Hematopoietic multipotent progenitor cell (in vitro differentiated cells): Measurements from ENCODE around the gene NPAT. TPM values are rescaled to one million over a fixed set of nuclear protein-coding genes. Genes with fewer than 3 reads are reported as not detected.
A peak's percentile ranks its signal among the peaks of the same experiment; 100 is the strongest.
"Not testable (repeated sequence)": the region's sequence is repeated elsewhere in the genome, so short reads cannot be mapped to it uniquely, and the experiment has no call there.

ENCODE experiments used
- DNase-seq, 3 donors: peaks; one replicate each; pipeline ENCODE4 v3.0.0-alpha.2; 2011 to 2015; ENCODE audit warnings: low read depth in 2 of 3, low spot score in 2 of 3
- total RNA-seq: library from RNA; depleted of rRNA; stranded (reverse); fragments of >200 nt; gene quantifications from one replicate; pipeline ENCODE4 v1.2.3, GENCODE V29; 2012

The NPAT gene
- total RNA-seq, 1 donor, result 10.8 TPM

DNA sequence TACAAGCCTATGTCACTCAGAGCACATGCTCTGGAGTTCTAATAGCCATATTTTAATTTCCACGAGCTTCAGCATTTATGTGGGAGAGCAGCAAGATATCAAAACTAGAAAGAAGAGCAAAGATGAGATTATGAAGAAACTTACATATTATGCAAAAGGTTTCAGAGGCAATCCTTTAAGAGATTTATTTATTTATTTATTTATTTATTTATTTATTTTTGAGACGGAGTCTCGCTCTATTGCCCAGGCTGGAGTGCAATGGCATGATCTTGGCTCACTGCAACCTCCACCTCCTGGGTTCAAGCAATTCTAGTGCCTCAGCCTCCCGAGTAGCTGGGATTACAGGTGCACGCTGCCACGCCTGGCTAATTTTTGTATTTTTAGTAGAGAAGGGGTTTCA lies 59.6 kb downstream of the NPAT start:
- DNase-seq, result not testable (repeated sequence)

DNA sequence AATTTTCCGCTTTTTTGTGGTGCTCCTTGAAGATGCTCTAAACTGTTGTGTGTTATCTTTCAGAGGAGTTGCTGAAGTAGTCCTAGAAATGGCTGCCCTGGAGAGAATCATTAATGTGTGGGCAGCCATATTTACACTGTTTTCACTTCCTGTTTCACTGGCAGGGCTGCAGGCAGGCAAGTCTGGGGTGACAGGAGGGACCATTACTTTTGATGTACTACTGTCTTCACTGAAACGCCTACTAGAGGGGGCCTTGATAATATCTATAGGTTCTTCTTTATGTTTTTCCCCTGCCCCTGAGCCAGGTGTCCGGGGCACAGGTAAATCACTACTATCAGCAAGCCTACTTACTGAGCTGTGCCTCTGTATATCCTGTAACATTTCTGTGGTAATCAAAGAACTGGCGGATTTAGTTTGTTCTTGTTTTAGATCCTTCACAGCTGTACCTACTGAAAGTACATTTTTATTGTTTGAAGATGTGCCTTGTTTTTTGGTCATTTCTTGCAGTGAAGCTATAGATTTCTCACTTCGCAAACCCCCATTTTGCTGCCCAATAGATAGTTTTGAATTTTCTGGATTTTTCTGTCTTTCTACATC lies 61.4 kb downstream of the NPAT start:
- peak in 1 of 3 donors; percentile 1 for DNase-seq

DNA sequence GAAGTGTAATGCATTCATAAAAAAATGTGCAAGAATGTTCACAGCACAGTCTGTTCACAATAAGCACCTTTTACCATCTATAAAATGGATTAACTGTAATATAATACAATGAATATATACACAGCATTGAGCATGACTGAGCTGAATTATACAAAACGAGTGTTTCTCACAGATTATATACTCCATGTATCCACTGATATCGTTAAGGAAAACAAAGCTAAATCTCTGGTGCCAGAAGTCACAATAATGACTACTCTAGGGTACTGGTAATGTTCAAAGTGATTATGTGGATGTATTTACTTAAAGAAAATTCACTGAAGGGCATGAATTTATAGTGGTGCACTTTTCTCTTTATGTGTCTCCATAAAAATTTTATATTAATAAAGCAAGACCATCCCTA lies 67.8 kb downstream of the NPAT start:
- DNase-seq, result no peak

DNA sequence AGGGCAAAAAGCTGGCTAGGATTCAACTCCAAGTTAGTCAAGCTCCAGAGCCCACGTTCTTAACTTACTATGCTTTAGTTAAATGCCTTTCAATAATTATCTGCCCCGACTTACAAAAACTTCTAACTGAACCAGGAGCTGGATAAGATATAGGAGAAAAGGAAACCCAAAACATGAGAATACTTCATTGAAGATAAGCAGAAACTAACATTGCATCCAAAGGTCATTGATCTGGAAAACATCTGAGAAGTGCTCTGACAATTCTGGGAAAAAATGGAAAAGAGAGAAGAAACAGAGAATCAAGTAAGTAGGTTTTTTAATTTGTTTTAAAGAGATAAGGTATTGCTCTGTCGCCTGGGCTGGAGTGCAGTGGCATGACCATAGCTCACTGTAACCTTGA lies 73.9 kb downstream of the NPAT start:
- no peak for DNase-seq

DNA sequence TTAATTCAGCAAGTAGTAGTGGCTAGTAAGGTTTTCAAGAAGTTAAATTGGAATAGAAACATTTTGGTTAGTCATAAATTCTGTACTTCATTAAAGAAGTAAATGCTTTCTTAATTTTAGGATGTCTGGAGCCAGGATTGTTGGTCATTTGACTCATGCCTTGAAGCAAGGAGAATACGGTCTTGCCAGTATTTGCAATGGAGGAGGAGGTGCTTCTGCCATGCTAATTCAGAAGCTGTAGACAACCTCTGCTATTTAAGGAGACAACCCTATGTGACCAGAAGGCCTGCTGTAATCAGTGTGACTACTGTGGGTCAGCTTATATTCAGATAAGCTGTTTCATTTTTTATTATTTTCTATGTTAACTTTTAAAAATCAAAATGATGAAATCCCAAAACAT lies 75.3 kb downstream of the NPAT start:
- no peak for DNase-seq

DNA sequence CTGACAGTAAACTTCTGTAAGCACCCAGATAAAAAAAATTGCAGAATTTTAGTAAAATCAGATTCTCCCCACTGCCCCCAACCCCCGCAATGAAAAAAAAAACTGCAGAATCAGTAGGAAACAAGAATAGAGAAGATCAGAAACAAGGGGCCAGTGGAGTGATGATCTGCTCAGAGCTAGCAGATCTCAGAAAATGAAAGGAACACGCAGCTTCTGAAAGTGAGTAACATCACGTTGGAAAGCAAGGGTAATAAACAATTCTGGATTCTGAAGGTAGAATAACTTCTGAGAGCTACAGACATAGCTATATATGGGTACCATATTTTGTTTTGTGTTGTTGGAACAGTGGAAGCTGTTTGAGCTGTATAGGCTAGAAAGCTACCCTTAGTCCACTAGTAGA lies 77.8 kb downstream of the NPAT start:
- no peak for DNase-seq

DNA sequence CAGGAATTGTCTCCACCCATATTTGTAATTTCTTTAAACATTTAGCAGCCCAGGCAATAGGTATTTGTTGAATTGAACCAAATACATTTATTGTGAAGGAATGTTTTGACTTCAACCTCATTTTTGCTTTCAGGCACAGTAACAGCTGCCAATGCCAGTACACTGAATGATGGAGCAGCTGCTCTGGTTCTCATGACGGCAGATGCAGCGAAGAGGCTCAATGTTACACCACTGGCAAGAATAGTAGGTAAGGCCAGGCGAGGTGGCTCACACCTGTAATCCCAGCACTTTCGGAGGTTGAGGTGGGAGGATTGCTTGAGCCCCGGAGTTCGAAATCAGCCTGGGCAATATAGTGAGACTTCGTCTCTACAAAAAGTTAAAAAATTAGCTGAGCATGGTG lies 80.1 kb downstream of the NPAT start:
- no peak for DNase-seq

DNA sequence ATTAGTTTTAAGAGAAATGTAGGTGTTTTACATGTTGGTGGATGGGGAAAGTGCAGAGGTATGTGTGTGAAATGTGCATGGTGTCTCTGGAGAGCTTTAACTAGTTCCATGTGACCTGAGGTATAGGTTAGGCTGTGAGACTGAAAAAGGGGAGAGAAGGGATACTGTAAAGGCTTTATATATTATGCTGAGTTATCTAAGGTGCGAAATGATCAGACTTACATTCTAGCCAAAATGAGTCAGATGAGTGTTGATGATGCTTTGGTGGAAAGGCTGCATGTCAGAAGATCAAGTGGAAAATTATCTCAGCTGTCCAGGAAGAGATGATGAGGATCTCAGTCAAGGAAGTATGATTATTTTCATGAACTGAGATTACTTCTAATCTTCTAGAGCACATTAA lies 85.2 kb downstream of the NPAT start:
- no peak for DNase-seq

DNA sequence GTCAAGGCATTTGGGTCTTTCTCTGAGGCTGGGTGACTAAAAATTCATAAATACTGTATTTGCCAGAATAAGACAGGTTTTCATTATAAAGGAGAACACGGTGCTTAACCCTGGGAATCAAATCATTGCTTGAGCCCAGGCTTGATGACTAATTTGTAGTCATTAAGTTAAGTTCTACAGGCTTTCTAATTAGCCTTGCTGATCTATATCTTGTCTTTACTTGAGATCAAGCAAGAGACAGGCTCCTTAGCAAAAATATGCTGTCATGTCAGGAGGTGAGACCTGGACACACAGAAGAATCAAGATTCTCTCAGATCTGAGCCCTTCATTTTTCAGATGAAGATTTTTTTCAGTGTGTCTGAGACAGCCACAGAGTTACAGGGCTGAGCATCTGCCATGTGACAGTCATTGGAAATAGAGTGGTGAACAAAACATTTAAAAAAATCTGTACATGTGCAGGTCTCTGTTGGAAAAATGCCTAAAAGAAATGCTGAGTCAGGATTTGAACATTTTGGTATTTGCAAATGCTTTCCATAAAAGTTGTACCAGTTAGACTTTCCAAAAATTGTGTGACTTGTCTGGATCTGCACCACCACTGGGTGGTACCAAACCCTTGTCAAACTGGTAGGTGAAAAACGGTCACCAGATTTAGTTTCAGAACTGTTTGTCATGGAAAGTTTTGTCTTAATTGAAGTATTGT lies 86.4 kb downstream of the NPAT start:
- peak in 2 of 3 donors; percentile 23 to 60 for DNase-seq

DNA sequence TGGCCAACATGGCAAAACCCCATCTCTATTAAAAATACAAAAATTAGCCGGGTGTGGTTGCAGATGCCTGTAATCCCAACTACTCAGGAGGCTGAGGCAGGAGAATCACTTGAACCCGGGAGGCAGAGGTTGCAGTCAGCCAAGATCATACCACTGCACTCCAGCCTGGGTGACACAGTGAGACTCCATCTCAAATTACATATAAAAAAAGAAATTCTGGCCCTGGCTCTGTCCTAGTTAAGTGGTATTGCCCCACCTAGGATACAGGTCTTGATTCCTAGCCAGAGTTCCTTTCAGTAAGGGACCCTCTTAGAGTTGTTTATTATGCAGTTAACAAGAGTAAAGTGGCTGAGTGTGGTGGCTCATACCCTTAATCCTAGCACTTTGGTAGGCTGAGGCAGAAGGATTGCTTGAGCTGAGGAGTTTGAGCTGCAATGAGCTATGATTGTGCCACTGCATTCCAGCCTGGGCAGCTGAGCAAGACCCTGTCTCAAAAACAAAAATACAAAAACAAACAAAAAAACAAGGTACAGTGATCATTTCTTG lies 89.4 kb downstream of the NPAT start:
- DNase-seq, result not testable (repeated sequence)

DNA sequence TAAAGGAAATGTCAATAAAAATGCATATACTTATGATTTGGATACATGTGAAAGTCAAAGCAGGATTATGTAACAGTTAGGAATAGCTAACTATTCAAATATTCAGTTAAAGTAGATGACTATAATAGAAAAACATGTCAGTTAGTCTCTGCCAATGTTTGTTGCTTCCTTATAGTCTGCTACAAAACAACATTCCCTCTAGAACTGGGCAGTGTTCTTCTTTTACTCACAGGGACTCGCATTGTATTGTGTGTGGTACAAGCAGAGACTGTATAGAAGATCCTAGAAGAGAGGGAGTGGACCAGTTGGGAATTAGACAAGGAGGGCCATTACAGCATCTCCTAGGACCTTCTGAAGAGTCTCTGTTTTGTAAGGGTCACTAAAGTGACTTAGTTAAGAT lies 90.4 kb downstream of the NPAT start:
- DNase-seq, result no peak

DNA sequence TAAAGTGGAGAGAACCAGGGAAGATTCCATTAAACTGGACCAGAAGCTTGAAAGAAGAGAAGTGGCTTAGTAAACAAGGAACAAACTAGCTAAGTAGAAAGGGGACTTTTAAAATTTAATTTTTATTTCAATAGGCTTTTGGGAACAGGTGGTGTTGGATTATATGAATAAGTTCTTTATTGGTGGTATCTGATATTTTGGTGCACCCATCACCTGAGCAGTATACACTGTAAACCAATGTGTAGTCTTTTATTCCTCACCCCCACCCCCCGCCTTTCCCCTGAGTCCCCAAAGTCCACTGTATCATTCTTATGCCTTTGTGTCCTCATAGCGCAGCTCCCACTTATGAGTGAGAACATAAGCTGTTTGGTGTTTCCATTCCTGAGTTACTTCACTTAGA lies 93.7 kb downstream of the NPAT start:
- DNase-seq, result no peak

DNA sequence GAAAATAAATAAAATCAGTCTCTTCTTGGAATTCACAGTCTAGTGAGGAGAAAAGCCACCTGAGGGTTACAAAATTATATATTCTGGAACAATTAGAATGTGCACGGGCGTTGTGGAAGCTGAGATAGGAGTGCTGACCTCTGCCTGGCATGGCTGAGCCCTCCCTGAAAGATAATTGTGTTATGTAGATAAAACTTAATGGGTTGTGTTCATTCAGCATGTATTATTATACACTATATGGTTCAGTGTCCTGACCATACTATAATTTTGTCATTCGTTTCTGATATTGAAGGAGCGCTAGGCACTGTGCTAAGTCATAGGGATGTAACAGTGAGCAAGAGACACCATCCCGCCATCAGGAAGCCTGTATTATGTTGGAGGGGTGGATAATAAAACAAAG lies 97.3 kb downstream of the NPAT start:
- no peak for DNase-seq

DNA sequence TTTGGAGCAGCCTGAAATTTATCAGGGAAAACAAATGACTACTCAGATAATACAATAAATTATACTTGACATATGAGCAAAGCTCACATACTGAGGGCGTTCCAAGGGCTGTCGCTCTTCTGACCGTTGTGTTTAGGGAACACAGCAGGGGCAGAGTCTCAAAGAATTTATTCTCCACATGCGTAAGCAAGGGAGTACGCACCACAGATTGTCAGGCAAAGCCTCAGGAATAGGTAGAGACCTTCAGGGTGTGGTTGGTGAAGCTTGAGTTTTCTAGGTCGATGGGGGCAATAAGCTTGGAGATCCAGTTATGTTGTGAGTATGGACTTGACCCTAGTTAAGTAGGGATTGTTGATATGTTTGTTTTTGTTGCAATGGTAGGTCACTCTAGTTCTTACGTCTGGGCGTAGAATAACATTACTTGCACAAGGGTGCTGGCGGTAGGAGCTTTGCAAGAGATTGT lies 100.2 kb downstream of the NPAT start:
- peak in 1 of 3 donors; percentile 6 for DNase-seq

DNA sequence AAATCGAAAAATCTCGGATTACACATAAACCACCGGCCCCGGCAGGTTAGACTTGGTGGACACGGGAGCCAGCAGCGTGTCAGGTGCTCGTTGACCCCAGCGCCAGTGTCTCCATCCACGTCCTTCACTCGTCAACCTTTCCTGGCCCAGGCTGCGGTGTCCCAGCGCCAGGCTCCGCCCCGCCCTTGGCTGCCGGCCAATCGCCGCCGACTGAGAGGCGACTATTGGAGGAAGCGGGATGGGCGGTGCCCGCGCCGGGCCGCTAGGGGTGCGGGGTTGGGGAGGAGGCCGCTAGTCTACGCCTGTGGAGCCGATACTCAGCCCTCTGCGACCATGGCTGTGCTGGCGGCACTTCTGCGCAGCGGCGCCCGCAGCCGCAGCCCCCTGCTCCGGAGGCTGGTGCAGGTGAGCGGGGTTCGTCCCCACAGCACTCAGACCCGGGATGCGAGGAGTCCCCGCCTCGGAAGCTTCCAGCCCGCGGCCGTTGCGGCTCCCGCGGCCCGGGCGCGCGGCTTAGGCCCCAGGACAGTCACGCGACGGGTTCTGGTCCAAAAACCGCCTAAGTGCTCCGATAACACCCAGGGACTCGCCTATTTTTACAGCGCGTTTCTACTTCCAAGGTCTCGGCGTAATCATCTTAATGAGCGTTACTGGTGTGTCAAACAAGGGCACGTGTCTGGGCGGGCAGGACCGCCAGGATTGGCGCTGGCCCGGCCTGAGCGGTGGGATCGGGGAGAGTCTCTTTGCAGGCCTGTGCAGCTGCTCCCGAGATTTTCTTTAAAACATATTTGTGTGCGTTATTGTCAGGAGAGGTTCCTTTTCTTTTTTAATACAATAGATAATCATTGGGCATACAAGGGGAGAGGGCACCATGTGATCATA lies 100.9 kb downstream of the NPAT start, which contains the start of gene ACAT1:
Gene ACAT1, plus strand, starts transcription at position 294 of the 882 bp plus-strand sequence. Its CDS starts 40 bp downstream, at position 334.
- peak; percentile 83 to 95 (median 94) for DNase-seq

DNA sequence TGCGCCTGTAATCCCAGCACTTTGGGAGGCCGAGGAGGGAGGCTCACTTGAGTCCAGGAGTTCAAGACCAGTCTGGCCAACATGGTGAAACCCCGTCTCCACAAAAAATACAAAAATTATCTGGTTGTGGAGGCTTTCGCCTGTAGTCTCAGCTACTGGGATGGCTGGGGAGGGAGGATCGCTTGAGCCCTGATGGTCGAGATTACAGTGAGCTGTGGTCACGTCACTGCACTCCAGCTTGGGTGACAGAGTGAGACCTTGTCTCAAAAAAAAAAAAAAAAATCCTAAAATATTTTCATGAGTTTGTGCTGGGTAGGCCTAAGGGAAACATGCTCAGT lies 101.5 kb downstream of the NPAT start:
- not testable (repeated sequence) for DNase-seq

DNA sequence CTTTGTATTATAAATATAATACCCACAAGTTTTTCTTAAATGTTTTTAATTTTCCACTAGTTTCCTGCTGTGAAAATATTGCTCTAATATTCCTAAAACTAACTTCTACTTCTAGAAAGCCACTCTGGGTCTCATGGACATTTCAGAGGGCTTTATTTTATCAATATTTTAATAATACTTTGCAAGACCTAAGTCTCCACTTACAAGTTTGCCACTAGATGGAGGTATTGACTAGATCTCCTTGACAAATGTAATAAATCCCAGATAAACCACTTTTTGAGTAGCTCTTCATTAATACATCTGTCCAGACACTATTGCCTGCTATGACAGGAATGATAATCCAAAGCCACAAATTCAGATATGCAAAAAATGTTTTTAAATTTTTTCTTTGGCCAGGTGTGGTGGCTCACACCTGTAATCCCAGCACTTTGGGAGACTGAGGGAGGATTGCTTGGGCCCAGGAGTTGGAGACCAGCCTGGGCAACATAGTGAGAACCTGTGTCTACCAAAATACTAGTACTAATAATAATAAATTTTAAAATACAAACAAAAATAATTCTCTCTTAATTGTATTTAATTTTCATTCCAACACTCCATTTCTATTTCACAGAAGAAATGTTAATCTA lies 104.6 kb downstream of the NPAT start:
- peak in 2 of 3 donors; percentile 38 to 74 for DNase-seq

DNA sequence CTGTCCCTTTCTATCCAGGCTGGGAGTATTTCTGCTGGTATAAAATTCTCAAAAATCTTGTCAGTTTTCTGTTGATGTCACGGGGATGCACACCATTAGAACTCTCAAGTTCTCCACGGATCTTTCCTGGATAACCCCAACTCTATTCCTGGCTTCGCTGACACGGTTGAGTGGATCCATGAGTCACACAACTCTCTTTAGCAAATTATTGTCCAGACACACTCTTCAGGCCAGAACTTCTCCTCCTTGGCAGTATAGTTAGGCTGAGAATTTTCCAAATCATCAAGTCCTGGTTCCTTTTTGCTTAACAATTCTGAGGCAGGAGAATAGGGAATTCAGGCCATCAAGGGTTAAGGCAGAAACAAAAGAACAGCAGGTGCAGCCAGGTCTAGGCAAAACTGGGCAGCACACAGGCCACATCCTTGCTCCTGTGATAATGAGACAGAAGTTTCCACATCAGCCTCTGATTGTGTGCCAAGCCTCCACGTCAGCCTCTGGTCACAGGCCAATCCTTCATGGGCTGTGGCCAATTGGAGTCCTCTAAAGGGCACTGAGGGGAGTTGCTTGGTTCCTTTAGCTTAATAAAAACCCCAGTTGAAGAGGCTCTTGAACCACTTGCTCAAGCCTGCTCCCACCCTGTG lies 106.8 kb downstream of the NPAT start:
- DNase-seq, result peak in 1 of 3 donors; percentile 39

DNA sequence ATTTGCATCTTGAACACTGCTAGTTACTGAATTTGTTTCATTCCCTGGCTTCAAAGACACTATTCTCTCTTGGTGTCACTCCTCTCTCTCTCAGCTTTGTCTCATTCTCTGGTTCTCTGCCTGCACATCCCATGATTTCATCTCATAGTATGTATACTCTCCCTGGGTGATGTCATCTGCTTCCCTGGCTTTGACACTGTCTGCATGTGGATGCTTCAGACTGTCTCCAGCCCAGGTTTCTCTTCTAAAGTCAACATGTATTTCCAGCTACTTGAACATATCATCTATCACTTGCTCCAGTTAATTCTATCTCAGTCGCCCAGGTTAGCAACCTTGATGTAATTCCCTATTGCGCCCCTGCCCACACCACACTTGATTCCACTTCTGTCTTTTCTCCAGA lies 110.4 kb downstream of the NPAT start:
- no peak for DNase-seq

DNA sequence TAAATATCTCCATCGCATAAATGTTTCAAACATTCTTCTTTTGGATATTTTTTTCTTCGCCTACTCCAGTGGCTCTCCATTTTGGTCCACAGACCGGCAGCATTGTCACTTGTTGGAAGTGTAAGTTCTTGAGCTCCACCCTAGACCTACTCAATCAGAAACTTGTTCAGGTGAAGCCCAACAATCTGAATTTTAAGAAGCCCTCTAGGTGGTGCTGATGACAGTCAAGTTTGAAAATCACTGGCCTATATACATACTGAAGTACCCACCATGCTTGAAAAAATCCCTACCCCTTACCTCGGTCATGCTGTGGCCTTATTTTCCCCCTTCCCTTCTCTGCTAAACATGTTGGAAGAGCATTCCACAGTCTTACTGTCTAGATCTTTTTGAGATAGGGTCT lies 111.3 kb downstream of the NPAT start:
- DNase-seq, result no peak
